Chondrocyte (in vitro differentiated cells): ENCODE results near the gene MSRB3. TPM values are rescaled to one million over a fixed set of nuclear protein-coding genes. Genes with fewer than 3 reads are reported as not detected.

Experiments used
- DNase-seq: peaks from one replicate; pipeline ENCODE4 v3.0.0; 2021; ENCODE audit warnings: mixed read lengths, low spot score
- H3K27ac Mint-ChIP-seq: one replicate; pipeline ENCODE4 v1.8.0; 2021; ENCODE audit warnings: mild to moderate bottlenecking, moderate library complexity, mixed read lengths; ENCODE audit not compliant: unreplicated experiment
- H3K27me3 Mint-ChIP-seq: 2 replicates; pipeline ENCODE4 v1.8.0; 2021; ENCODE audit warnings: low read depth, mixed read lengths
- H3K36me3 Mint-ChIP-seq: 2 replicates; pipeline ENCODE4 v1.8.0; 2021; ENCODE audit warnings: low read depth, mixed read lengths
- H3K4me1 Mint-ChIP-seq: 2 replicates; pipeline ENCODE4 v1.8.0; 2021; ENCODE audit warnings: low read depth, mild to moderate bottlenecking, mixed read lengths
- H3K4me3 Mint-ChIP-seq: one replicate; pipeline ENCODE4 v1.8.0; 2021; ENCODE audit warnings: mild to moderate bottlenecking, moderate library complexity, mixed read lengths; ENCODE audit not compliant: unreplicated experiment
- H3K9me3 Mint-ChIP-seq: 2 replicates; pipeline ENCODE4 v1.8.0; 2021; ENCODE audit warnings: low read depth, mixed read lengths
- CTCF ChIP-seq: fragments of 200-600 bp; sonication (generic); IDR thresholded peaks from 2 replicates; pipeline ENCODE4 v1.5.0; 2021; ENCODE audit warnings: antibody characterized with exemption, mild to moderate bottlenecking, moderate library complexity
- total RNA-seq: library from RNA; stranded (reverse); gene quantifications from 3 replicates; pipeline ENCODE4 v1.2.1, GENCODE V29; 2021

The MSRB3 gene
- total RNA-seq, 1 donor from 2014 or later, result 160 TPM

GRCh38 chr12:65501935-65502334 lies 223.5 kb downstream of the MSRB3 start:
- H3K27me3 Mint-ChIP-seq, result no peaks in the 10 kb centered on the region
- peaks cover 23% of the 10 kb centered on the region for H3K4me1 Mint-ChIP-seq
- no peak overlapping the region for H3K4me3 Mint-ChIP-seq
- DNase-seq, result no peak
- no peaks in the 10 kb centered on the region for H3K36me3 Mint-ChIP-seq
- no peak for TF ChIP-seq CTCF
- no peak overlapping the region for H3K27ac Mint-ChIP-seq
- H3K9me3 Mint-ChIP-seq, result no peaks in the 10 kb centered on the region

GRCh38 chr12:65504417-65504816 lies 225.9 kb downstream of the MSRB3 start:
- no peaks in the 10 kb centered on the region for H3K36me3 Mint-ChIP-seq
- no peak for TF ChIP-seq CTCF
- no peak overlapping the region for H3K4me3 Mint-ChIP-seq
- no peaks in the 10 kb centered on the region for H3K27me3 Mint-ChIP-seq
- H3K9me3 Mint-ChIP-seq, result no peaks in the 10 kb centered on the region
- H3K4me1 Mint-ChIP-seq, result peaks cover 17% of the 10 kb centered on the region
- no peak overlapping the region for H3K27ac Mint-ChIP-seq
- no peak for DNase-seq

GRCh38 chr12:65505386-65506121 lies 227.1 kb downstream of the MSRB3 start:
- Mint-ChIP-seq H3K4me3 (no peak overlapping the region), H3K27me3 (no peaks in the 10 kb centered on the region), H3K36me3 (no peaks in the 10 kb centered on the region), H3K9me3 (no peaks in the 10 kb centered on the region), H3K4me1 (peaks cover 12% of the 10 kb centered on the region), H3K27ac (no peak overlapping the region)
- no peak for DNase-seq
- no peak for TF ChIP-seq CTCF

GRCh38 chr12:65508276-65509035 lies 230.0 kb downstream of the MSRB3 start:
- Mint-ChIP-seq H3K4me1 (peaks cover 11% of the 10 kb centered on the region), H3K4me3 (no peak overlapping the region), H3K36me3 (no peaks in the 10 kb centered on the region), H3K27ac (no peak overlapping the region), H3K9me3 (no peaks in the 10 kb centered on the region), H3K27me3 (no peaks in the 10 kb centered on the region)
- no peak for DNase-seq
- no peak for TF ChIP-seq CTCF

- peaks cover 11% of the 10 kb centered on the region for H3K4me1 Mint-ChIP-seq
- DNase-seq, result no peak
- H3K4me3 Mint-ChIP-seq, result no peak overlapping the region
- no peaks in the 10 kb centered on the region for H3K36me3 Mint-ChIP-seq
- TF ChIP-seq CTCF, result no peak
- no peak overlapping the region for H3K27ac Mint-ChIP-seq
- H3K9me3 Mint-ChIP-seq, result no peaks in the 10 kb centered on the region
- H3K27me3 Mint-ChIP-seq, result no peaks in the 10 kb centered on the region
Measured at GRCh38 chr12:65510007-65510406, 231.5 kb downstream of the MSRB3 start.
